GM19025 (cell line): ENCODE data around the gene MINK1.

Source experiments
- ATAC-seq: cut with Tn5 transposase; IDR thresholded peaks from one replicate; pipeline ENCODE4 v1.9.1; 2021; ENCODE audit warnings: mild to moderate bottlenecking, low read depth, moderate library complexity; ENCODE audit not compliant: unreplicated experiment

MINK1 gene

DNA sequence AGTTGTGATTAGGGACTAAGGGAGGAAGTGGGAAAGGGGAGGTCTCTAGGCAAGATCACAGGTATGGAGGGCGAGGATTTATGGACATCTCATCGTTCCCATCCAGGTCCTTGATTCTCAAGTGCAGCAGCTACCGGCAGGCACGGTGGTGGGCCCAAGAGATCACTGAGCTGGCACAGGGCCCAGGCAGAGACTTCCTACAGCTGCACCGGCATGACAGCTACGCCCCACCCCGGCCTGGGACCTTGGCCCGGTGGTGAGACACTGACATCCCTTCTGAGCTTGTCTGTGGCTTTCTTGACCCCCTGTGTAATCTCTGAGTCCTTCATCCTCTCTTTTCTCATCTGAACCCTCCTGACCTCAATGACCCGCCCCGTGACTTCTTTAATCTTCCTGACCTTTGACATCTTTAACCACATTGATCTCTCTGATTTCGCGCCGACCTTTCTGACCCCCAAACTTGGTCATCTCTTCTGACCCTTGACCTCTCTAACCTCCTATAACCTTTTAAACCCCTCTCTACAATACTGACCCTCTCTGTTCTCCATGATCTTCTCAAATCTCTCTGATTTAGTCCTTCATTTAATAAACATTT, 22.3 kb upstream of the MINK1 start:
- ATAC-seq: no peak

DNA sequence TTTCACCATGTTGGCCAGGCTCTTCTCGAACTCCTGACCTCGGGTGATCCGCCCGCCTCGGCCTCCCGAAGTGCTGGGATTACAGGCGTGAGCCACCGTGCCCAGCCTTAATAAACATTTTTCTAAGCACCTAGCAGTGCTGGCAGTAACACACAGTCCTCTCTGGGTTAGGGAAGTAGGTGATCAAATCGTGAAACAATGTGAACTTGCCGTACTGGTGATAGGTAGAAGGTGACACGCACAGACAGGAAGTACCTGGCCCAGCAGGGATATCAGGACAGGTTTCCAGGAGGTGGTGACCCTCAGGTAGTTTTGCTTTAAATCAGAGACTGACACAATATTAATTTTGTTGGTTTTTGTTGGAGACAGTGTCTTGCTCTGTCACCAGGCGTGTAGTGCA, 21.7 kb upstream of the MINK1 start:
- no peak for ATAC-seq

- ATAC-seq: no peak
Measured at GRCh38 chr17:4812690-4813089, 20.4 kb upstream of the MINK1 start.

- ATAC-seq: no peak
Measured at GRCh38 chr17:4815043-4815675, 18.0 kb upstream of the MINK1 start.

DNA sequence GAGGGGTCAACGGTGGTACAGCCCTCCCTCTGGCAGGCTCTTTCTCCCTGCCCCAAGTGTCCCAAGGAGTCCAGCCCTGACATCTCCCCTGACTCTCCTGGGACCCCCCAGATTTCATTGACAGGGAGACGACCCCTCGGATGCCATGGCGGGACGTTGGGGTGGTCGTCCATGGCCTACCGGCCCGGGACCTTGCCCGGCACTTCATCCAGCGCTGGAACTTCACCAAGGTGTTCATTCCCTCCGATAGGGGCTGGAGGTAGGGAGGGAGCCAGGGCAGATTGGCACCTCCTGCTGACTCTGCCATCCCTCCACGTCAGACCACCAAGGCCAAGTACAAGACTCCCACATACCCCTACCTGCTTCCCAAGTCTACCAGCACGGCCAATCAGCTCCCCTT, 16.3 kb upstream of the MINK1 start:
- no peak for ATAC-seq

GRCh38 chr17:4818276-4818675, 14.9 kb upstream of the MINK1 start:
- ATAC-seq: no peak

DNA sequence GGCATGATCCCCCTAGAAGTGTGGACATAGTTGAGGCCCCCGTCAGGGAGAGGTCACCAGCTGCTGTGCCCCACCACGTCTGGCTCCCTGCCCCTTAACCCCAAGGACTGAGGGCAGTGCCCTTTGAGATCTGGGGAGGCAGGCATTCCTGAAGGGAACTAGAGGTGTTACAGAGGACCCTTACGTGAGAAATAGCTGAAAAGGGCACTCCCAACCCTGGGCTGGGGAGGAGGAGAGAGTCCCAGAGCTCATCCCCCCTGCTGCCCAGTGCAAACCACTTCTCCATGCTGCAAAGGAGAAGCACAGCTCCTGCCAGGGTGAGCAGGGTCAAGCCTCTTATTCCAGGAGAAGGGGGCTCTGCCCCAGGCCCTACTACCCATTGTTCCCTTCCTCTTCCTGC, 10.3 kb upstream of the MINK1 start:
- ATAC-seq: no peak

GRCh38 chr17:4823373-4824089, 9.6 kb upstream of the MINK1 start:
- no peak for ATAC-seq

- no peak for ATAC-seq
Measured at GRCh38 chr17:4827399-4827798, 5.7 kb upstream of the MINK1 start.

DNA sequence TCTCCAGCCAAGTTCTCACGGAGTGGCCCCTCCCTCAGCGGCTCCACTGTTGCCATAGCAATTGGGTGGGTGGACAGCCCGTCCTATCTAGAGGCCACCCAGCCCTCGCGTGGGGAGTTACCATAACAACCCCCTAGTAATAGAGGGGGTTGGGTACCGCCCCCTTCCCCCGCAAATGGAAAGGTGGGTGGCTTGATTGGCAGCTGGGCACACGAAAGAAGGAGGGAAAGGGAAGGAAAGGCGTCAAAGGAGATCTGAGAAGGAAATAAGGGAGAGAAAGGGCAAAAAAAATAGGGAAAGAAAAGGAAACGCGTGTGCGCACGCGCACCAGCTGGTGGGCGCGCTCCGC, 337 bp upstream of the MINK1 start:
- peak; percentile 14 for ATAC-seq

DNA sequence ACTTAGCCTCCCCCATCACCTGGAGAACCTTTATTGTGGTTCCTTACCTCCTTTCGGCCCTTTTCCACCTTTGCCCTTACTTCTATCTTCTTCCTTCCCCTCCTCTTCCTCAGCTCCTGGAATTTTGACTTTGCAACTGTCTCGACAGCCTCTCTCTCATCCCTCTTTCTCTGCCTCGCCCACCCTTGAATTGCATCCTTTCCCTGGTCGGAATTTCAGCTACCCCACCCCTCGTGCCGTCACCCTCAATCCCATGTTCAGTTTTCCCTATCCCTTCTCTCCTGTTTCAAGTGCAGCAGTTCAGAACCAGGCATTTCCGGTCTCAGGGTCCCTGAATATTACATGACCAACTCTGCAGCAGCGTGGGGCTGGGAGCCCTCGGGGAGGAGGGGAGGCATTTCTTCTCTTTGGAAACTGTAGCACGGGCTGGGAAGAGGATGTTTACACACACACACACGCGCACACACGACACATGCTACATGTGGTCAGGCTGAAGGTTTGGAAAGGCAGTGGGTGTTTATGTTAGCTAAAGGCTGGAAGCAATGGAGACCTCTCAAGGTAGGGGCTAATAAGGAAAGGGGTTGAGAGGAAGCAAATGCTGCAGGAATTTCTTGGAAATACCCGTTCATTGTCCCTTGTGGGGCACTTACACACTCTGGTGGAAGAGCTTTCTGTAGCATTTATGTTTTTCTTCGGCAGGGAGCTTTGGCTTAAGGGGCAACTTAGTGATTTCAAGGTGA, 971 bp downstream of the MINK1 start:
- ATAC-seq: no peak

DNA sequence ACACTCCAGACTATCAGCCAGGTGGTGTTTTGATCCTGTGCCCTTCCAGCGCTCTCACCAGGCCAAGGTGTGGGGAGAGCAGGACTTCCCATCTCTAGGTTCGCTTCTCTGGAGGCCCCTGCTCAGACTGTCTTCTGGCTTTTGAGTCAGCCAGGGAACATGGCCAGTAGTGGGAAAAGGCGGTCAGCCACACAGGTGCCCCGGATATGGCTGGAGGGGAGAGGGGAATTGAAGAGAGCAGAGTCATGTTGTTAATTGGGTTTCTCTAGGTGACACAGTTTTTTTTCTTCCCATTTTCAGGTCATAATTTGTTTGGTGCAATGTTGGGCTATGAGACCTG, 1.5 kb downstream of the MINK1 start:
- no peak for ATAC-seq

GRCh38 chr17:4836221-4836620, 3.1 kb downstream of the MINK1 start:
- no peak for ATAC-seq

DNA sequence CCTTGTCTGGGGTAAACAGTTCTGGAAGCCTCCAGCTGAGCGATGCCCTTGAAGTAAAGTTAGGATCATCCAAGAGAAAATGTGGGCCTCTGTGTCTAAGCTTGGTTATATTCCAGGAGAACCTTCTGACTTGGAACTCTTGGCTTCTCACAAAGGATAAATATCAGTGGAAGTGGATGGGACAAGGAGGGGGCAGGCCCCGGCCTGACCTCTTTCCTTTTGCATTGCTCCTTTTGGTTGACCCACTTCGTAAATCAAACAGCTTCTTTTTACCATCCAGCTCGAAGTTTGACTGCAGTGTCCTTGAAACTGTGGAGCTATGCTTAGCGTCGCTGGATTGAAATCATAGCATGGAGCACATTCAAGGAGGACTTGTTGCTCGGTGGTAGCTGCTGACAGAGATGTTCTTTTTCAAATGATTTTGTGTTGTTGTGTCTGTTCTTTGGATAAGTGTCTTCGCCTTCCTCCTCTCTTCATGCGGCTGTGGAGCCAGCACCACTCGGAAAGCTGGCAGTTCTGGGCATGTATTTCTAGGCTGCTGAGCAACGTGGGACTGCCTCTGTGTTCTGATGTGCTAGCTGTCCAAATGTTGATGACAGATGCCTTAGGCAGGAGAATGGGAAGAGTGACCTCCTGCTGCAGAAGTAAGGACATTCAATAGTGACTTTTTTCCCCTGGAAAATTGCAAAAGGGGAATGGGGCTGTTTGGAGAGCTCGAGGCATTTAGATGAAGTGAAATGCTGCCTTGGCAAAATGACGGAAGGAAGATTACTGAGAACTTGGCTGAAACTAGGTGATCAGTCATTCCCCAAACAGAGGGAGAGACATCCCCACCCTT, 4.5 kb downstream of the MINK1 start:
- ATAC-seq: no peak

DNA sequence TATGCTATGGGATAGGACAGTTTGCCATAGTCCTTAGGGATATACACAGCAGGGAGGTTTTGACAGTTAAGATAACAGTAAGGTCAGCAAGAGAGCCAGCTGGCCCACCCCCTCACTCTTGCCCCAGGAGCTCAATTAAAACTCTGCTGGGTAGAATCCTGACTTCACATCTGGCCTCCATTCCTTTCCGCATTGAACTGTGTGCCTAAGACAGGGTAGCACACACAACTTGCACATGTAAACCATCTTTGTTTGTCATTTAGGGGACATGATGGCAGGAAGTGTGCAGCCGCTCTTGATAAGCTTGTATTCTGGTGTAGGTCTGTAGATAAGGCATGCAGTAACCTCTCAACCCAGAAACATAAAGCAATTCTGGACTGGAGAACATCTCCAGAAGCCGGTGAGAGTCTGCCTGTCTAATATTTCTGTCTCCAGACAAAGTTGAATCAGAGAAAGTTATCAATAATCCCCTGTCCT, 5.2 kb downstream of the MINK1 start:
- no peak for ATAC-seq

GRCh38 chr17:4839221-4839620, 6.1 kb downstream of the MINK1 start:
- ATAC-seq: no peak

DNA sequence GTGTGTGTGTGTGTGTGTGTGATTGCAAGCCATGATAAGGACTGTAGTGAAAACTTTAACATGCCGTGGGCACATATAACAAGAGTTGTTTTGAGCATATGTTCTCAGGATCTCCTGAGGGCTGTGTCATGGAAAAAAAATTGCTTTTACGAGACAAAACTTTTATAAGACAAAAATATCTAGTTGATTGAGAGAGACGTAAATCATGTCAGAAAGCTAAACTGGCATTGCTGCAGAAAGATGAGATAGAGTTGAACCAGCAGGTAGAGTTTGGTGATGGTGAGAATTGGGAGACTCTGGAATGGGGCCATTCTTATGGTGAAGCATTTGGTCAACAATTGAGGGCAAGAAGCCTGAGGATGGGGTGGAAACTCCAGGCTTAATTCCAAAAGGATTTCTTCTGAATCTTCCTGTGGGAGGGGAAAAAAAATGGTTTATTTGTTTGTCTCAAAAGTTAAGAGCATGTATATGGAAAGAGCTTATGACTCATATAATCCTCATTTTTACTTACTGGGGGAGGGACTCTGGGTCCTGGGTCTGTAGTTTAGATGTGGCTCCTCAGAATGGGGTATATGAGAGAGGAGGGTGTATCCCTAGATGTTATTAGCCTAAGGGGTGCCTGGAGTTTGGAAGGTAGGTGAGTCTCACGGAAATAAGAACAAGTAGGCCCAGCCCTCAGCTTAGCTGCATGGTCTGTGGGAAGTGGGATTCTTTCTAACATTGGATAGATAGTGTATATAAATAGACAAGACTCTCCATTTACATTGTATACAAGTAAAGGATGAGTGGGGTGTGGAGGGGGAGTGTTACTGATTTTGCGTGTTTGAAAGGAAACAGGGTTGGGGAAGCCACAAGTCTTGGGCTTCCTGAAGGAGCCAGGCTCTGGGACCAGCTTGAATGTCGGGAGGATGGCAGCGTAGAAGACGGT, 7.1 kb downstream of the MINK1 start:
- no peak for ATAC-seq

- ATAC-seq: no peak
Measured at GRCh38 chr17:4840893-4841242, 7.7 kb downstream of the MINK1 start.

DNA sequence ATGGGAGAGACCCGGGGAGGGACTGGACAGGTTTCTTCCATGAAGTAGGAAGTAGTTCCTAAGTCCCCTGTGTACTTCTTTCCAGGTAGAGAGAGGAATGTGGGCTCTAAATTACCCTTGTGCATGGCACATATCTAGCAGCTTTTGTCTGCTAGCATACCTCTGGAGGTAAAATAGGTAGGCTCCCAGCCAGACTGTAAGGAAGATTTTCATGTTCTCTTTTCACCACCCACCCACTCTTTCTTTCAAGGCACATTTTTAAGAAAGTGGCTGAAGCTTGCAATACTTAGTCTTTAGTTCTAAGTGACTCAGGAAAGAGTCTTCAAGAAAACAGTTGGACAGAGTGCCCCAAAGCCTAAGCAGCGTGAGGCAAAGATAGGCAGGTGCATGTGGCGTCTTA, 9.2 kb downstream of the MINK1 start:
- ATAC-seq: no peak
